Suppressor macrophage treated with lipopolysaccharide for 1 hour (primary cell): ENCODE data around the gene PRICKLE1.

ENCODE experiments used
- DNase-seq, 3 donors: peaks; one replicate each; pipeline ENCODE4 v3.0.0-alpha.2; 2020 to 2022

The PRICKLE1 gene

GRCh38 chr12:42588524-42589464, 752 bp downstream of the PRICKLE1 start:
- DNase-seq: peak in 1 of 3 donors; percentile 28

DNA sequence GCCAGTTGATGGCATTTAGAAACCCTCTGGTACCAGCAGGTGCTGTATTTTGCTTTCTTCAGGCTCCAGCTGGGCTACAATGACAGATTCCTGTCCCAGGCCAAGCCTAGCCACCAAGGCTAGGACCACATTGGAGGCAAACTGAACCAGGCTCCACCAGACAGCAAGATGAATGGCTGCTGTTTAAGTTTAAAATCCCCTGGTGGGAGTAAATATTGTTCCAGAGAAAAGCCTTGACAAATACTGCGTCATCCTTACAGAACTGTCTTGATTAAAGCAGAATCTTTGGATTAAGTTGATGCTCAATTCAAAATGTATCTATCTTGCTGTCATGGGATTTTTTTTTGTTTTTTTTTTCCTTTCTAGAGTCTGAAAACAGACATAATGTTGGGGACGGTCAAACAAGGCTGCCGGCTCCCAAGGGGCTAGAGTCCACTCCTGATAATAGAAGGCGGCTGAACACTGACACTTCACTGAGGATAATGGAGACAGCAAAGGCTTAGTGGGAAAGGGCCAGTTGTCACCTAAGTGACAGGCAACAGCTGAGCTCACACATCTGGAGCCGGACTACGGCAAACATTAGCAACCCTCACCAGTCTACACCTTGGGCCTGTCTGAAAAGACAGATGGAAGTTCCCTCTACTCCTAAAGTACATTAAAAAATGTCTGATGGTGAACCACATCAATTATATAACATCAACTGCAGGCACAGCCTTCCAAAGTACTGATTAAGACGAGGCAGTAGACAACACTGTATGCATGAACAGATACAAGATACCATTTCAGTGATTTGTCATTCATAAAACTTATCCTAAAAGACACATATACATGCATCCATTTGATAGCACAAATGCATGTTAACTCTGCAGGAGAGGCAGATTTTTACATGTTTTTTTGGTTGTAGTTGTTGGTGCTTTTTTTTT, 1.7 kb downstream of the PRICKLE1 start:
- DNase-seq: no peak

- no peak for DNase-seq
Observed at GRCh38 chr12:42586268-42586667, 3.3 kb downstream of the PRICKLE1 start.

- DNase-seq: peak; percentile 29 to 53 (median 48)
Observed at GRCh38 chr12:42585841-42586216, 3.7 kb downstream of the PRICKLE1 start.

DNA sequence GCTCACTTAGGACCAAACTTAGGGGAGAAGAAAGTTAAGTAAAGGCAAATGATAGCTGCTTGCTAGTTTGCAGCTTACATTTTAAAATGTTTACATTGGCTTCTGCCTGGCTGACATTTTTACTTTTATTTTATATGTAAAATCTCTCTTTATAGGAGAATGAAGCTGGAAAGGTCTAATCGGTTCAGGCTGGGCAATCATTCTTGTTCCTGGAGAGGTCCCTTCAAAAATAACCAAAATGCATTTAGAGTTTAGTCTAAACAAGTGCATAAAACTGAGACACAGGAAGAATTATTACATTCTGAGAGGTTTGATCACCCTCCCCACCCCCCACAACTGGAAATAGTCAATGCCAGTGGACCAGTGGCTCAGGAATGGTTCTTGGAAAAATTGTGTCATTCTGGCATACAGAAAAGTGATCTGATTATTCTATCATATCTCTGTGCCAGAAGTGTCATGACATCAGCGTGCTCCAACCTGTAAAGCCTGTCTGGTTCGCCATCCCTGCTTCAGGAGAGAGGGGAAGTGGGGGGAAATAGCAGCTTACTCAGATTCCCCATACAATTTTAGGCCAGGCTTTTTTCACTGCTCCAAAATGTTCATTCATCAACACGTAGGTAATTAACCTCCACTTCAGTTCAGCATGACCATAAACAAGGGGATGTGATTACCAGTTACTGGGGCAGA, 4.2 kb downstream of the PRICKLE1 start:
- DNase-seq: no peak

DNA sequence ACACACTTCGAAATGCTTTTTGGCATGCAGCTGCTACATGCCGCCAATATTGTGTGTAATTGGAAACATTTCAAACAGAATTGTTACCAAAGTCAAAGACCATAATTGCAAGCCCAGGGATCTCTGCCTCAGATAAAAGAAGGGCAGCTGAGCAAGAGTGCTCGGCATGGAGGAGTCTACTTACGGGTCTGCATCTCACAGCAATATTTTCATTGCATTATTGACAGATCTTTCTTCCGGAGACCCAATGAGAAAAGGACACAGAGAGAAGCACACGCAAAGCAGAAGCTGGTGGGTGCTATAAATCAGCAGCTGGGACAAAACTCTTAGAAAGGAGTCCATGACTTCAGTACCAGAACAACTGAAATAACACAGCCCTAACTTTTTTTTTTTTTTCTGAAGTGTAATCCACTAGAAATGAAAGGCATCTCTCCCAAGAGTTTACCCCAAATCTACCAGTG, 4.9 kb downstream of the PRICKLE1 start:
- DNase-seq: no peak

- DNase-seq: no peak
Observed at GRCh38 chr12:42583016-42583415, 6.5 kb downstream of the PRICKLE1 start.

DNA sequence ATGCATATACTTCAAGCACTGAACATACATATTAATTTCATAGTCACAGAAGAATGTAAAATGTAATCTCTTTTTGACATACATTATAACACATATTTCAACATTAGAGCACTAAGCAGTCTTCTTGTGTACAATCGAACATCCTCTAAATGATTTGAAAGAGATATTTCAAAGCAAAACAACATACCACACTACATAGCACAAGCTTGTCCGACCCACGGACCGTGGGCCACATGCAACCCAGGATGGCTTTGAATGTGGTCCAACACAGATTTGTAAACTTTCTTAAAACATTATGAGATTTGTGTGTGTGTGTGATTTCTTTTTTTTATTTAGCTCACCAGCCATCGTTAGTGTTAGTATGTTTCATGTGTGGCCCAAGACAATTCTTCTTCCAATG, 7.0 kb downstream of the PRICKLE1 start:
- DNase-seq: no peak

- no peak for DNase-seq
Observed at GRCh38 chr12:42582050-42582449, 7.5 kb downstream of the PRICKLE1 start.

DNA sequence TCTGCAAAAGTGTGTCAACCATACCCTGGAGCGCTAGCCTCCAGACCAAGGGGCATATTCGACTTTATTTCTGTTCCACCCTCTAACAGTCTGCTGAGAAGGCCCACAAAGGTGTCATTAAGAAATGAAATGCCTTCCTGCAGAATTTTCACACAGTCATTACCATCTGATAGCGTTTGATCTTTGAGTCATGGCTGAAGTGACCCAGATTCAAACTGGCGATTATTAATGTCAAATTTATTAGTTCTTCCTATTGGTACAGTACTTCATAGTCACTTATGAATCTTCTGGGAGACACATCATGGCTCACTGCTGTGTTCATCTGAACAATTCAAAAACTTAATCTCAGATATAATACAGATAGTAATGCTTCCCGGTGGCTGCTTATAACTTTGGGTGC, 13.2 kb downstream of the PRICKLE1 start:
- DNase-seq: no peak

- no peak for DNase-seq
Observed at GRCh38 chr12:42575717-42576116, 13.8 kb downstream of the PRICKLE1 start.

- DNase-seq: no peak
Observed at GRCh38 chr12:42574851-42575266, 14.7 kb downstream of the PRICKLE1 start.

DNA sequence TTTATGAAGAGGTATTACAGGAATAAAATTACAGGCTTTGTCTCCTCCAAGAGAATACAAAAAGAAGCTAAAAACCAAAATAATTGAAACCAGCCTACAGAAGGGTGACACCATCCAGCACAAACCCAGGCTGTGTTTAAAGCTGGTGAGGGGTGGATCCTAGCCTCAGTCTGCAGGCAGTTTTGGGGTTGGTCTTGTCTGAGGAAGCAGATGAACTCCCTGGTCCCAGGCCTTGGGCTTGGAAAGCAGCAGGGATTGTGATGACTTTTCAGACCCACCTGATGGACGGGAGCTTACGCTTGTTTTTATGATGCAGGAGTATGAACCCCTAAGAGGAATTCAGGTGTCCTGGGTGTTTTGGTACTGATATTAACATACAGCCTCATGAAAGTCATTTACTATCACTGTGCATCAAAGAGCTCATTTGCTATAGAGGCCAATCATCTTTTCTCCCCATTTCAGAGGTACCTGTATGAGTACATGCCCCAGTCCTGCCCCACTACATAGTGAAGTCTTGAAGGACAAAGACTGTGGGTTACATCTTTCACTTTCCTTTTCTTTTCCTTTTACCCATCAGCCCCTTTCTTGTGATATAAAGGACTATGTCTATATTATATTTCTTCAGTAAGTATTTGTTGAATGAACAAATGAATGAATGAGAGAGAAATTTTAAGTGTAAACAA, 18.1 kb downstream of the PRICKLE1 start:
- no peak for DNase-seq

- no peak for DNase-seq
Observed at GRCh38 chr12:42570076-42570475, 19.5 kb downstream of the PRICKLE1 start.

GRCh38 chr12:42568952-42569915, 20.3 kb downstream of the PRICKLE1 start:
- peak; percentile 58 to 69 (median 68) for DNase-seq

DNA sequence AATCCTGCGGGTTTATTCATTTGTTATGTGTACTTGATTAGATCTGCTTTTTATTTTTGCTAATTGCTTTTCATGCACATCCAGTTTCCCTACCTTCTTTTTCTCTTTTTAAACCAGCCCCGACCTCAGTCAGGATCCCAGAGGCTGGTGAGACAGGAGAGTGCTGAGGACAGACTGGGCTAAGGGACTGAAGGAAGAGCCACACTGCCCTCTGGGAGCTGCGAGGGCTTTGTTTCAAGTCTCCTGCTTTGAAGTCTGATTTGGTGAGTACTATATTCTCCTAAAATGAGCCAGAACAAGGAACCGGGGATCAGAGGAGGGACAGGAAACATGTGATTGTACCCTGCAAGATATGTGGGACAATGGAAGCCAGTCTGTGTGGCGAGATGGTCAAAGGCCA, 23.9 kb downstream of the PRICKLE1 start:
- DNase-seq: no peak

DNA sequence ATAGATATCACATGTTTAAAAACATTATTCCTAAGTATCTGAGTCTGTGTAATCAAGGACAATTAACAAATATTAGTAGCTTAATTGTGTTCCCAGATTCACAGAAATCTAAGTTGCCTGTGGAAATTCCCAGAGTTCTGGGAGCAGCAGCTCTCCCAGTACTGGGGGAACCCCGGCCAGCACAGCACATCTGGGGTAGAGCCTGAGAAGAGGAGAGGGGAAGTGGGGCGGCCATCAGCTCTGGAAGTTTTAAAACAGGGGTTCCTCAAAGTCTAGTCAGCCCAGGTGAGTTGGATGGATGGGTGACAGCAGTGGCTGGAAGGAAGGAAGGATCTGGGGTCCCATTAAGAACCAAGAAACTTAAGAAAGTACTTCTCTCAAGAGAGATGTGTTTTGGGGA, 24.6 kb downstream of the PRICKLE1 start:
- peak; percentile 31 to 61 (median 39) for DNase-seq

GRCh38 chr12:42564556-42564955, 25.0 kb downstream of the PRICKLE1 start:
- no peak for DNase-seq

- DNase-seq: no peak
Observed at GRCh38 chr12:42560977-42561376, 28.6 kb downstream of the PRICKLE1 start.

- no peak for DNase-seq
Observed at GRCh38 chr12:42557586-42558172, 31.9 kb downstream of the PRICKLE1 start.

DNA sequence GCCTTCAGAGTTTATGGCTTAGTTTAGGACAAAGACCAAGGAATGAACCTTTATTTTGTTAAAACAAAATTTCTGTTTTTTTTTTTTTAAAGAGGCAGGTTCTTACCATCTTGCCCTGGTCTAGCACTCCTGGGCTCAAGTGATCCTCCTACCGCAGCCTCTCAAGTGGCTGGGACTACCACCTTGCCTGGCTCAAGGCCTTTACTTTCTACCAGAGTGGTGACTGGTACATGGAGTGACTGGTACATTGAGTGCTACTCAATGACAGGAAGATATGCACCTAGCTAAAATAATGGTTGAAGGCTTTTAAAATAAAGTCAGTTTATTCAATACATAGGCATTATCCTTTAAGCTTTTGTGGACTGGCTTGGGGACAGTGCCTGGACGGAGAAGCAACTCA, 32.6 kb downstream of the PRICKLE1 start:
- no peak for DNase-seq
